ENCODE measurements around the gene GABRG3. TPM values are rescaled to one million over a fixed set of nuclear protein-coding genes. Genes with fewer than 3 reads are reported as not detected.

GABRG3 gene
- polyA plus RNA-seq, 1 donor (not counting 4 experiments of a cell fraction or from before 2014, with no cell fraction given): not detected

GRCh38 chr15:27166917-27167316 lies 195.9 kb downstream of the GABRG3 start:
- H3K9me1 ChIP-seq (ENCODE audit: control insufficient read depth, extremely low read depth, insufficient read depth, low read length): no peaks in the 10 kb centered on the region
- H3K9me3 ChIP-seq (ENCODE audit: control insufficient read depth, low read depth, low read length): peaks cover 3% of the 10 kb centered on the region
- no peaks in the 10 kb centered on the region for H3K79me2 ChIP-seq (ENCODE audit: control insufficient read depth, insufficient read depth, low read length)
- no peak overlapping the region for H3K4me2 ChIP-seq (ENCODE audit: control insufficient read depth, extremely low read depth, insufficient read depth, low read depth, low read length)
- no peaks in the 10 kb centered on the region for H4K20me1 ChIP-seq (ENCODE audit: control insufficient read depth, extremely low read depth, insufficient read depth, low read length)
- H3K4me1 ChIP-seq (ENCODE audit: control insufficient read depth, extremely low read depth, insufficient read depth, low read length): no peaks in the 10 kb centered on the region
- H3K9ac ChIP-seq (ENCODE audit: control insufficient read depth, extremely low read depth, insufficient read depth, low read length): no peak overlapping the region
- H3K27ac ChIP-seq (ENCODE audit: control insufficient read depth, insufficient read depth, low read length): no peak overlapping the region
- H3K36me3 ChIP-seq (ENCODE audit: control insufficient read depth in 2 of 2, extremely low read depth in 1 of 2, insufficient read depth in 2 of 2, low read length in 2 of 2): no peaks in the 10 kb centered on the region
- dilution Hi-C loops (cut with MboI; ENCODE audit: extremely low pct_ligation_motif_present, low sequenced_read_pairs): no loop called here
- DNase-seq (ENCODE audit: low read depth, low spot score) (no peak), FAIRE-seq (no peak)
- H2AFZ ChIP-seq (ENCODE audit: control insufficient read depth, low read length): no peak overlapping the region
- no peaks in the 10 kb centered on the region for H3K27me3 ChIP-seq (ENCODE audit: control insufficient read depth, extremely low read depth, insufficient read depth, low read length)
- no peak for TF ChIP-seq EZH2 (IDR thresholded peaks at IDR 0.05; ENCODE audit: low read length)
- no peak for TF ChIP-seq CTCF (optimal IDR thresholded peaks at IDR 0.05 in 1 of 3, IDR thresholded peaks at IDR 0.05 in 1 of 3, conservative IDR thresholded peaks at IDR 0.05 in 1 of 3; ENCODE audit: extremely low read depth in 1 of 3, insufficient read depth in 2 of 3, low read length in 3 of 3)
- no peak overlapping the region for H3K4me3 ChIP-seq (ENCODE audit: control insufficient read depth in 2 of 3, extremely low read depth in 1 of 3, insufficient read depth in 2 of 3, low read depth in 1 of 3, low read length in 3 of 3)

- Histone ChIP-seq H3K79me2 (ENCODE audit: control insufficient read depth, insufficient read depth, low read length) (no peaks in the 10 kb centered on the region), H3K9me3 (ENCODE audit: control insufficient read depth, low read depth, low read length) (peaks cover 3% of the 10 kb centered on the region), H3K4me1 (ENCODE audit: control insufficient read depth, extremely low read depth, insufficient read depth, low read length) (no peaks in the 10 kb centered on the region), H2AFZ (ENCODE audit: control insufficient read depth, low read length) (no peak overlapping the region), H3K36me3 (ENCODE audit: control insufficient read depth in 2 of 2, extremely low read depth in 1 of 2, insufficient read depth in 2 of 2, low read length in 2 of 2) (no peaks in the 10 kb centered on the region), H3K4me3 (ENCODE audit: control insufficient read depth in 2 of 3, extremely low read depth in 1 of 3, insufficient read depth in 2 of 3, low read depth in 1 of 3, low read length in 3 of 3) (no peak overlapping the region), H3K27me3 (ENCODE audit: control insufficient read depth, extremely low read depth, insufficient read depth, low read length) (no peaks in the 10 kb centered on the region), H4K20me1 (ENCODE audit: control insufficient read depth, extremely low read depth, insufficient read depth, low read length) (no peaks in the 10 kb centered on the region), H3K27ac (ENCODE audit: control insufficient read depth, insufficient read depth, low read length) (no peak overlapping the region), H3K4me2 (ENCODE audit: control insufficient read depth, extremely low read depth, insufficient read depth, low read depth, low read length) (no peak overlapping the region), H3K9ac (ENCODE audit: control insufficient read depth, extremely low read depth, insufficient read depth, low read length) (no peak overlapping the region), H3K9me1 (ENCODE audit: control insufficient read depth, extremely low read depth, insufficient read depth, low read length) (no peaks in the 10 kb centered on the region)
- DNase-seq (ENCODE audit: low read depth, low spot score) (no peak), FAIRE-seq (no peak)
- dilution Hi-C loops (cut with MboI; ENCODE audit: extremely low pct_ligation_motif_present, low sequenced_read_pairs): no loop called here
- TF ChIP-seq CTCF (optimal IDR thresholded peaks at IDR 0.05 in 1 of 3, IDR thresholded peaks at IDR 0.05 in 1 of 3, conservative IDR thresholded peaks at IDR 0.05 in 1 of 3; ENCODE audit: extremely low read depth in 1 of 3, insufficient read depth in 2 of 3, low read length in 3 of 3): no peak
- no peak for TF ChIP-seq EZH2 (IDR thresholded peaks at IDR 0.05; ENCODE audit: low read length)
These were observed 196.8 kb downstream of the GABRG3 start for GRCh38 chr15:27167738-27168137.
